Iris pigment epithelial cell (primary cell): Measurements from ENCODE around the gene RTN4R.
"Not testable (repeated sequence)": the region's sequence is repeated elsewhere in the genome, so short reads cannot be mapped to it uniquely, and the experiment has no call there.

Experiments used
- DNase-seq: peaks from one replicate; pipeline ENCODE4 v3.0.0-alpha.2; 2011; ENCODE audit warnings: low read depth

The RTN4R gene

DNA sequence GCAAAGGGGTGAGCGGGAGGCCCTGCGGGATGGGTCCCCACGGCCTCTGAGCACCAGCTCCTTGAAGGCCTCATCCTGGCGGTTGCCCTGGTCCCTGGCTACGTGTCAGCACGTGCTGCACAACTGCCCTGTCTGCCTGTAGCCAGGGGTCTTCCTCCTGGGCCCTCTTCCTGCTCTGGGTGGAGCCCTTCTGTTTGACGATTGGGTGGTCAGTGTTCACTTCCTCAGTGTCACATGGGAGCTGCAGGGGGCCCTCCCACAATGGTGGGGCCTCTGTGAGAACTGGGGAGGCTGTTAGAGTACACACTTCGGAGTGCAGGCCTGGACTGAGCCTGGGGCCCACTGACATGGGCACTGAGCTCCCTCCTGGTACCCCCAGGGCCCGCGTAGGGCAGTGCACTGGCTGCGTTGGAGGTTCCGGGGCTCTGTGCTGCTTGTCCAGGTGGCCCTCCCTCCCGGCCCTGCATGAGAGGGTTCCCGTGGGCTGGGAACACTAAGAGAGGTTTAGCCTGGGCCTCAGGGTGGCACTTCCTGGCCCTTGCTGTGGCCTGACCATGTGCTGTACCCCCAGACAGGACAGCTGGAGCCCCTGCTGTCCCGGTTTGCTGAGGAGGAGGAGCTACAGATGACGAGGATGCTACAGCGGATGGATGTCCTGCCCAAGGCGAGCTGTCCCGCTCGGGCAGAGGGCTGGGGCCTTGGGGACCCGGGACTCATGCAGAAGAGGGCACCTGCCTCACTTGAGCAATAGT is 38.0 kb upstream of the RTN4R start:
- DNase-seq: no peak

GRCh38 chr22:20305230-20305893 is 37.2 kb upstream of the RTN4R start:
- not testable (repeated sequence) for DNase-seq

DNA sequence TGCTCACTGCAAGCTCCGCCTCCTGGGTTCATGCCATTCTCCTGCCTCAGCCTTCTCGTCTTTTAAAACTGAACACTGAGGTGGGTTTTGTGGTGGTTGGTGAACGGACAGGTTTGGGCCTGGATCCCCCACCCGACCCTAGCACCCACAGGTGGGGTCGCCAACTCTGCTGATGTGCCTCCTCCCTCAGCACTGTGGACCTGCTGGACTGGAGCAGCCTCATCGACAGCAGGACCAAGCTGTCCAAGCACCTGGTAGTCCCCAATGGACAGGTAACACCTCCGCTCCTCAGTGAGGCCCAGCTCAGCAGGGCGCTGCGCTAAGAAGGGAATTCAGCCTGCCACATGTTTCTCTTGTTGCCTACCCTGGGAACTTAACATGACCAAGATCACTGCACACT is 36.5 kb upstream of the RTN4R start:
- DNase-seq: no peak

- DNase-seq: not testable (repeated sequence)
Measured at GRCh38 chr22:20303229-20303534, 35.1 kb upstream of the RTN4R start.

GRCh38 chr22:20302438-20303228 is 34.5 kb upstream of the RTN4R start:
- DNase-seq: no peak

- DNase-seq: peak; percentile 34
Measured at GRCh38 chr22:20299746-20300136, 31.6 kb upstream of the RTN4R start.

- peak; percentile 83 for DNase-seq
Measured at GRCh38 chr22:20298803-20299745, 31.0 kb upstream of the RTN4R start.

DNA sequence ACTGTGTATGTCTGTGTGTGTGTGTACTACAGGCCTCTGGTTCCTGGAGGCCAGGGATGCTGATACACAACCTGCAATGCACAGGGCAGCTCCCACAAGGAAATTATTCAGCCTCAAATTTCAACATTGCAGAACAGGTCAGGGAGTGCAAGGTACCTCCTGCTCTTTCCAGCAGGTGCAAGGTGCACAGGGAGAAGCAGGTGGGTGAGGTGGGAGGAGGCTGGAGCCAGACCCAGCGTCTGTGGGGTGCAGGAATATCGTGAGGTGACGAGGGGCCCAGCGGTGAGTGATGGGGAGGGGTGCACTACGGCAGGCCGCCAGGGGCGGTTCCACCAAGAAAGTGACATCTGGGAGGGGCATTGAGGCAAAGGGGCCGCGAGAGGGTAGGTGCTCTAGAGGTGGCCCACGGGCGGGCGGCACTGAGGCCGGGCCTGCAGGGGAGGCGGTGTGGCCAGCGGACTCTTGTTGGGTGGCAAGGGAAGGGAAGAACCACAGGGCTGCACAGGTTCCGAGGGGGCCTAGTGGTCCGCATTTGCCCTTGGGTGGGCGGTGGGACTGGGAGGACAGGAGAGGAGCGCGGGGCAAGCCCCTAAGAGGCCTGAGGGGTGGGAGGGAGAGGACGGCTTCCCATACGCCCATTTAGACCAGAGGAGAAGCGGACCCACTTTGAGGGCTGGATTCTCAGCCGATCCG is 30.1 kb upstream of the RTN4R start:
- no peak for DNase-seq

- no peak for DNase-seq
Measured at GRCh38 chr22:20297414-20298109, 29.4 kb upstream of the RTN4R start.

GRCh38 chr22:20296598-20296997 is 28.5 kb upstream of the RTN4R start:
- no peak for DNase-seq

DNA sequence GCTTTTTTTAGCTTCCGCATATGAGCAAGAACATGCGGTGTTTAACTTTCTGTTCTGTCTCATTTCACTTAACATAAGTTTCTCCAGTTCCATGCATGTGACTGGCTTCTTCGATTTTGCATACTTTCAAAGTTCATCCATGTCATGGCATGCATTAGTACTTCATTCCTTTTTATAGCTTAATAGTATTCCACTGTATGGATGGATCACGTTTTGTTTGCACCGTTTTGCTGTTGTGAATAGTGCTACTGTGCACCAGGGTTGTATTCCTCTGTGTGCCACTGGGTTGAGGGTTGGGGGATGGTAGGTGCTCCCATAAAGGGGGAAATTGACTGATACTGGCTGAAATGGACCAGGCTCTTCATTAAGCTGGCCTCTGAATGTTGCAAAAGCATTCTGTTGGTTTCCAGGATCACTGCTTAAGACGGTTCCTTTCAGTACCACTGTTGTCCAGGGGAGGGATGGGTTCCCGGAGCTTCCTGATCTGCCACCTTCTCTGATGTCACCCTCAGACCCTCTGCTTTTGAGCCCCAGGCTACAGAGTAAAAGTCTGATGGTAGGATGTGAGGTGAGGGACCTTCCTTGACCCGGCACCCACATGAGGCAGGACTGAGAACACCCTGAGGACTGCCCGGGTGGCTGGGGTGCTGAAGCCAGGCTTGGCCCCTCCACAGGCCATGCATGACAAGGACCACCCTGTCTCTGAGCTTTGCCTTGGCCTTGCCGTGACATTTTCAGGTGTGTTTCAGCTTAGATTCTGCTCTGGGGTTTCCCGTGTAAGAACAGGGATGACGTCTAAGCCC is 27.3 kb upstream of the RTN4R start:
- DNase-seq: no peak

DNA sequence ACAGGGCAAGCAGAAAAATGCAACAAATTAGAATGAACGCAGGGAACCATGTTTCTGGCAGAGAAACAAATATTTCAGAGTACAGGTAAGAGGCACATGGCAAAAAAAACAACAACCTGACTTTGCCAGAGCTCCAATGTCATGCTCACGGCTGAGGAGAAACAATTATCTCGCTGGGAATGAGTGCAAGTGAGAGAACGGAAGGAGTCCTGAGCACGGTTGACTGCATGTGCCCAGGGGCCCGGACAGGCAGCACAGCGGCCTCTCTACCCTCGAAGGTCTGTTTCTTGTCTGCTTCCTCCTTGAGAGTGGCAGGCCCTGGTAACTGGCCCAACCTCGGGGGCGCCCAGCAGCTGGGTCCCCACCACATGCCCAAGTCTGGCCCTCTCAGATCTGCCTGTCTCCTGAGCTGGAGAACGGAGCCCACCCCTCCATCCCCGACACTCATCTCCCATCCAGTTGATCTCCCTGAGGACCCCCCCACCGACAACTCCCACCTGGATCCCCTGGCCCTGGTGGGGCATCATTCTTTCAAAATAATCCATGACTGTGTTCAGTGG is 24.6 kb upstream of the RTN4R start:
- no peak for DNase-seq

- DNase-seq: no peak
Measured at GRCh38 chr22:20292108-20292507, 24.0 kb upstream of the RTN4R start.

DNA sequence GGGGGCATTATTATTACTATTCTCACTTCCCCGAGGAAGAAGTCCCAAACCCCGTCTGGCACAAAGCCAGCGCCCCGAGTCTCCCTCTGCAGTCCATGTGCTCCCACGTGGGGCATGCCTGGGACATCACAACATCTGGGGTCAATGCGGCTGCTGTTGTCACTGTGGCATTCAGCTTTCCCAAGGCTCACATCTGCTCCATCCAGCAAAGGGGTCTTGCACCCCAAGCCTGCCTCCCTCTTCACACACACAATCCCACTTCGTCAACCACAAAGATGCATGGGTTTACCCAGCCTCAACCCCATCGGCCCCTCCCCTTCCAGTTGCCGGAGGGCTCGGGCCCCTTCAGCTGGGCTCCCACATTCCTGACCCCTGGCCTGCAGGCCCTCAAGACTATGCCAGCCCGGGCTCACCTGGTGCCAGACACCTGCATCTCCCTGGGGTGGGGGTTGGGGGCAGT is 23.5 kb upstream of the RTN4R start:
- DNase-seq: no peak

DNA sequence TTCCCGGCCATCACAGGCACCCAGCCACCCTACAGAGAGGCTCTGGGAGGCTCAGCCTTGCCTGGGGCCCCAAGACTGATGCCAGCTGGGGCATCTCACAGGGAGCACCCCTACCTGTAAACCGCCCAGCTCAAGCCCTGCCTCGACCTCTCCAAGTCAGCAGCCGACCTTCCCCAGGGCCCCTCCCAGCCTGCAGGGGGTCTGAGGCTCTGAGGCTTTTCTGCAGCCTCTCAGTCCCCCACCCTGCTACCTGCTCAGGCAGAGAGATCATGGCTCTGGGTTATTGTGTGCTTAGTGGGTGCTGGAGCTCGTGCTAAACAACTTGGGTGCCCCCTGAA is 23.1 kb upstream of the RTN4R start:
- no peak for DNase-seq

GRCh38 chr22:20290578-20291248 is 22.6 kb upstream of the RTN4R start:
- DNase-seq: no peak

- DNase-seq: no peak
Measured at GRCh38 chr22:20290045-20290392, 21.9 kb upstream of the RTN4R start.

DNA sequence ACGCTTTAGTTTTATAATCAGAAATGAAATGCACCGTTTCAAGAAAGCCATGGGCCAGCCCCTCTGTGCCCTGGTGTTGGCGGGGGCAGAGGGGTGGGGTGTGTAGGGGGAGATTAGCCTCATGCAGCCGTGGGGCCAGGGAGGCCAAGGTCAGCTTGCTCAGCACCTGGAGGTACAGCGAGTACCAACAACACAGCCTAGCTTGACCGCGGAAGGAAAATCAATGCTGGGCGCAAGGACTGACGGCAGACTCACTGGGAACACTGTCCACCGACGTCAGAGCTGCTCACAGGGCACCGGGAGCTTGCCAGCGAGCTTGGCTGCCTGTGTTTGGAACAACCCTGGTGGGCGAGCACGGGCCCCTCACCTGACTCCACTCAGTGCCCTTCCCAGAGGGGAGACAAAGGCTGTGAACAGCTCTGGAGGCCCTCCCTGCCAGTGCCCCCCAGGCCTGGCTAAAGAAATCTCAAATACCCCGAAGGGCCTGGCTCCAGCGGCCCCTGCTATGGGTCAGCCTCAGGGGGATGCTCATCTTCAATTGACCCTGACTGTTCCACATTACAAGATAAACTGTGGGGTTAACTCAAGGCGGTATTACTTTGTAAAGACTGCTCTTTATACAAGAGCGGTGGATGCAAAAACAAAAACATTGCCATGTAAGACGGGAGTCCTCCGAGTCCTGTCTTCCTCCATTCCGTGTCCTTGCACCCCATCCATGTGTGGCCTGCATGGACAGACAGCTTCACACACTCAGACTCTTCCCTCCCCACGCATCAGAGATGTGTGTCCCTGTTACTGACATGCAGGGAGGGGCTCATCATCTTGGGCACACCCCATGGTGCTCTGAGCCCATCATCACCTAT is 21.3 kb upstream of the RTN4R start:
- DNase-seq: not testable (repeated sequence)
